Neural progenitor cell (in vitro differentiated cells): ENCODE measurements around the gene FAM98B.

ENCODE experiments used
- EZH2 ChIP-seq: fragments of 200-600 bp; sonication (generic); IDR thresholded peaks from 2 replicates; pipeline ENCODE4 v1.6.1; 2017; ENCODE audit warnings: antibody characterized with exemption, mild to moderate bottlenecking, moderate library complexity
- EZH2phosphoT487 ChIP-seq: fragments of 200-600 bp; sonication (generic); IDR thresholded peaks from 2 replicates; pipeline ENCODE4 v1.6.1; 2017; ENCODE audit warnings: antibody characterized with exemption
- TF ChIP-seq, protein P1 (sequence below): fragments of 200-600 bp; sonication (generic); IDR thresholded peaks from 2 replicates; pipeline ENCODE4 v1.5.1; 2017; ENCODE audit warnings: antibody characterized with exemption, mild to moderate bottlenecking

DNA sequence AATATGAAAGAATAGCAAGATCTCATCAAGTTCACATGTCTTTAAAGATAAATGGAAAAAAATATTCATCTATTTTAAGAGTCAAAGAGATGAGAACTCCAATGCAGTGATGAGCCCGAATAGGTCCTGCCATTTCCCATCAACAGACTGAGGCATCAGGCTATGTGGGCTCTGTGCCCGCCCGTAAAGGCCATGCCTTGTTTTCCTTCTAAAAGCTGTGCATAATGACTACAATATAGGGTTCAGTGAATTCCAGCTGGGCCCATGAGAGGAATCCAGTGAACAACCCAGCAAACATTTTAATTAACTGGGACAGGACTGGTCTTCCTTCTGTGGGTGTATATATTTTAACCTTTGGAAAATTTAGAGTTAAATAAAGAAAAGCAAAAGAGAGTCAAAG lies 66.1 kb downstream of the FAM98B start:
- TF ChIP-seq EZH2 (no peak), EZH2phosphoT487 (no peak)
- TF ChIP-seq, protein P1, sequence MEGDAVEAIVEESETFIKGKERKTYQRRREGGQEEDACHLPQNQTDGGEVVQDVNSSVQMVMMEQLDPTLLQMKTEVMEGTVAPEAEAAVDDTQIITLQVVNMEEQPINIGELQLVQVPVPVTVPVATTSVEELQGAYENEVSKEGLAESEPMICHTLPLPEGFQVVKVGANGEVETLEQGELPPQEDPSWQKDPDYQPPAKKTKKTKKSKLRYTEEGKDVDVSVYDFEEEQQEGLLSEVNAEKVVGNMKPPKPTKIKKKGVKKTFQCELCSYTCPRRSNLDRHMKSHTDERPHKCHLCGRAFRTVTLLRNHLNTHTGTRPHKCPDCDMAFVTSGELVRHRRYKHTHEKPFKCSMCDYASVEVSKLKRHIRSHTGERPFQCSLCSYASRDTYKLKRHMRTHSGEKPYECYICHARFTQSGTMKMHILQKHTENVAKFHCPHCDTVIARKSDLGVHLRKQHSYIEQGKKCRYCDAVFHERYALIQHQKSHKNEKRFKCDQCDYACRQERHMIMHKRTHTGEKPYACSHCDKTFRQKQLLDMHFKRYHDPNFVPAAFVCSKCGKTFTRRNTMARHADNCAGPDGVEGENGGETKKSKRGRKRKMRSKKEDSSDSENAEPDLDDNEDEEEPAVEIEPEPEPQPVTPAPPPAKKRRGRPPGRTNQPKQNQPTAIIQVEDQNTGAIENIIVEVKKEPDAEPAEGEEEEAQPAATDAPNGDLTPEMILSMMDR = no peak
